Stimulated activated CD8-positive, alpha-beta memory T cell treated with anti-CD3 and anti-CD28 coated beads, Interleukin-15, amount 100 ng/mL, for 4 hours (primary cell): ENCODE results near the gene MYBPH.

Experiments
- DNase-seq, 2 donors: peaks; one replicate each; pipeline ENCODE4 v3.0.0-alpha.2; 2020; ENCODE audit warnings: low read depth in 2 of 2

The MYBPH gene

GRCh38 chr1:203129501-203130231 is 46.0 kb downstream of the MYBPH start:
- DNase-seq: no peak

- no peak for DNase-seq
These were observed 46.7 kb downstream of the MYBPH start for GRCh38 chr1:203128716-203129500.

- no peak for DNase-seq
These were observed 47.3 kb downstream of the MYBPH start for GRCh38 chr1:203128431-203128715.

- DNase-seq: no peak
These were observed 47.8 kb downstream of the MYBPH start, which contains the start of gene ADORA1 for GRCh38 chr1:203127666-203128430. ADORA1 (plus strand) TSS chr1:203127726; CDS start chr1:203128842, 1,116 bp downstream.

- DNase-seq: no peak
These were observed 48.6 kb downstream of the MYBPH start for GRCh38 chr1:203126866-203127665.

- no peak for DNase-seq
These were observed 49.3 kb downstream of the MYBPH start for GRCh38 chr1:203126151-203126865.

GRCh38 chr1:203124546-203125317 is 50.9 kb downstream of the MYBPH start:
- no peak for DNase-seq

GRCh38 chr1:203124011-203124410 is 51.6 kb downstream of the MYBPH start:
- no peak for DNase-seq

GRCh38 chr1:203122159-203122558 is 53.5 kb downstream of the MYBPH start:
- DNase-seq: no peak

GRCh38 chr1:203121186-203122015 is 54.2 kb downstream of the MYBPH start:
- DNase-seq: no peak

GRCh38 chr1:203120325-203121153 is 55.1 kb downstream of the MYBPH start:
- DNase-seq: no peak
